Activated B cell treated with CpG ODN at 0.5 μM for 24 hours (primary cell): ENCODE data around the gene ASXL3. TPM values are rescaled to one million over a fixed set of nuclear protein-coding genes. Genes with fewer than 3 reads are reported as not detected.

Experiments used
- ATAC-seq: fragments of 200-7000 bp; cut with Tn5 transposase; one replicate; pipeline ENCODE4 v1.10.0; 2021; ENCODE audit warnings: low read depth, mild to moderate bottlenecking, moderate library complexity
- CTCF ChIA-PET: fragments of 350-600 bp; sonication (Branson Sonifier 250); formaldehyde crosslinking; loops from one replicate; lab custom pipeline; 2021; ENCODE audit warnings: antibody characterized with exemption; lab: Charles Lee
- POLR2A ChIA-PET: fragments of 350-600 bp; sonication (Branson Sonifier 250); formaldehyde crosslinking; loops from one replicate; lab custom pipeline; 2021; ENCODE audit warnings: antibody characterized with exemption; lab: Charles Lee
- DNase-seq: peaks from one replicate; pipeline ENCODE4 v3.0.0; 2022
- H3K27ac Mint-ChIP-seq: one replicate; pipeline ENCODE4 v1.8.0; 2020; ENCODE audit warnings: mixed read lengths
- H3K27me3 Mint-ChIP-seq: one replicate; pipeline ENCODE4 v1.8.0; 2021; ENCODE audit warnings: mixed read lengths
- H3K36me3 Mint-ChIP-seq: one replicate; pipeline ENCODE4 v1.8.0; 2021; ENCODE audit warnings: low read depth, mixed read lengths
- H3K4me1 Mint-ChIP-seq: one replicate; pipeline ENCODE4 v1.8.0; 2021; ENCODE audit warnings: mixed read lengths
- H3K4me3 Mint-ChIP-seq: one replicate; pipeline ENCODE4 v1.8.0; 2020; ENCODE audit warnings: mild to moderate bottlenecking, mixed read lengths
- H3K9me3 Mint-ChIP-seq: one replicate; pipeline ENCODE4 v1.8.0; 2020; ENCODE audit warnings: mixed read lengths
- CTCF ChIP-seq: fragments of 200-600 bp; IDR thresholded peaks from one replicate; pipeline ENCODE4 v1.8.0; 2022; ENCODE audit warnings: antibody characterized with exemption, mild to moderate bottlenecking
- intact Hi-C: fragments of 100-400 bp; cut with micrococcal nuclease; formaldehyde crosslinking; loops from one replicate; pipeline ENCODE4 v1.15.1; 2024
- total RNA-seq: library from RNA; stranded (reverse); gene quantifications from 2 replicates; pipeline ENCODE4 v1.2.3, GENCODE V29; 2022

ASXL3 gene
- total RNA-seq, 1 donor from 2014 or later = not detected

DNA sequence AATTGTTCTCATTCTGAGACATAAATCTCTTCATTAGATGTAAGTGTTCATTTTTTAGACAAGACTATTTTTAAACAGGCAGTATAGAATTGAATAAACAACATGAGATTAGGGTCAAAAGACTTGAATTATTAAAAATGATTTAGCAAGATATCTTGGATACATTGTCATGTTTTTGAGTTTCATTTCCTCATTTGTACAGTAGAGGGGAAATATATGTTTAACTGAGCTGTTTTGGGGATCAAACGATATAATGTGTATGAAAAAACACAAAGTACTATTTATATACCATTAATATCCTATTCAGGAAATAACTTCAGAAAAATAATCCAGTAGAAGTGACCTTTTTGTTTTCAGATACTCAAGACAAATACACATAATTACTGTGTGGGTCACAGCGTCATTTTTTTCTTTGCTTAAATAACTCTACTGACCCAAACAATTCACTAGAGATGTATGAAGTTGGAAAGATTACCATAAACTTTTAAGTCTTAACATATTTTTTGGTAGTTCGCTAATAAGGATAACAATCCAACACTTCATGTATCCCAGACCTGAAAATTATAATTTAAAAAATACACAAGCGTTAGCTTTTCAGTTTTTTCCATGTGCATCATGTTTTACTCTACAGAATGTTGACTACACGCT lies 896 bp upstream of the ASXL3 start:
- Mint-ChIP-seq H3K4me1 (peaks cover 6% of the 10 kb centered on the region), H3K36me3 (no peaks in the 10 kb centered on the region), H3K4me3 (peak overlapping the region; percentile 77), H3K9me3 (no peaks in the 10 kb centered on the region), H3K27ac (no peak overlapping the region), H3K27me3 (peaks cover 24% of the 10 kb centered on the region)
- no peak for ATAC-seq
- ChIA-PET POLR2A (no interaction called here), CTCF (no interaction called here)
- TF ChIP-seq CTCF = no peak
- no peak for DNase-seq
- intact Hi-C loops = no loop called here

DNA sequence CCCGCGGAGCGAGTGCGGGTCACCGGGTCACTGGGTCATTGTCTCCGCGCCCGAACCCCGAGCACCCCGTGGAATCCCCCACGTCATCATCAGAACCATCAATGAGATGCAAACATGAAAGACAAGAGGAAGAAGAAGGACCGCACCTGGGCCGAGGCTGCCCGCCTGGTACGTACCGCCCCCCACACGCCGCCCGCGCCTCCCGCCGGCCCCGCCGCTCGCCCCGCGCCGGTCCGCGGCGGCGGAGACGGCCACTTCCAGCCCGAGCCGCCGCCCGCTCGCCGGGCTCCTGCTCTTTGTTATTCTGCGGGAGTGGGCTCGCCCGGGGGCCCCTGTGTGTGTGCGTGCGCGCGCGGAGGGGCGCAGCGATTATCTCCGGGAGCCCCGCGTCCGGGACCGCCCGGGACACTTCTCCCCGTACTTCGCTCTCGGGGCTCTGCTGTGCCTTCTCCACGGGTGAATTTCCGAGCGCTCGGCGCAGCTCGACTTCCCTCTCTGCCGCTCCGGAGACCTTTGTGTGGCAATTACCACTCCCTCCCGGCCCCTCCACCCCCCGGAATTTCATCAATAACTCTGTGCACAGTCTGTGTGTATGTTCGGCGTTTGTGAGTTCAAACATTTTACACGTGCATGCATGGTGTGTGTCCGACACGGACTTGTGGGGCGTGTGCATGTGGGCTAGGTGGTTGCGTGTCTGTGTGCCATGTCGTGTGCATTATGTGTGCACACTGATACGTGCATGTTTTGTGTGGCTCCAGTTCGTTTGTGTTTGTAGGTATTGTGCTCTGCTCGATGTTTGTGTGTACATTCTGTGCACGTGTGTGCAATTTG lies 714 bp downstream of the ASXL3 start:
- POLR2A ChIA-PET = no interaction called here
- Mint-ChIP-seq H3K36me3 (no peaks in the 10 kb centered on the region), H3K9me3 (no peaks in the 10 kb centered on the region), H3K4me1 (peaks cover 6% of the 10 kb centered on the region), H3K4me3 (peak overlapping the region; percentile 72), H3K27me3 (peaks cover 24% of the 10 kb centered on the region), H3K27ac (no peak overlapping the region)
- DNase-seq (no peak), ATAC-seq (no peak)
- CTCF ChIA-PET = no interaction called here
- intact Hi-C loops = no loop called here
- no peak for TF ChIP-seq CTCF

GRCh38 chr18:33579349-33580215 lies 1.6 kb downstream of the ASXL3 start:
- ATAC-seq = no peak
- peaks cover 24% of the 10 kb centered on the region for H3K27me3 Mint-ChIP-seq
- no peaks in the 10 kb centered on the region for H3K9me3 Mint-ChIP-seq
- ChIA-PET POLR2A (no interaction called here), CTCF (no interaction called here)
- no peak for DNase-seq
- H3K27ac Mint-ChIP-seq = no peak overlapping the region
- no peaks in the 10 kb centered on the region for H3K36me3 Mint-ChIP-seq
- intact Hi-C loops = no loop called here
- TF ChIP-seq CTCF = no peak
- H3K4me3 Mint-ChIP-seq = no peak overlapping the region
- H3K4me1 Mint-ChIP-seq = peaks cover 6% of the 10 kb centered on the region

- ChIA-PET CTCF (no interaction called here), POLR2A (no interaction called here)
- intact Hi-C loops = no loop called here
- H3K27ac Mint-ChIP-seq = no peak overlapping the region
- DNase-seq (no peak), ATAC-seq (no peak)
- H3K9me3 Mint-ChIP-seq = no peaks in the 10 kb centered on the region
- H3K27me3 Mint-ChIP-seq = peaks cover 17% of the 10 kb centered on the region
- no peak for TF ChIP-seq CTCF
- no peaks in the 10 kb centered on the region for H3K36me3 Mint-ChIP-seq
- no peak overlapping the region for H3K4me3 Mint-ChIP-seq
- peaks cover 6% of the 10 kb centered on the region for H3K4me1 Mint-ChIP-seq
Measured at GRCh38 chr18:33580546-33580945, 2.5 kb downstream of the ASXL3 start.

DNA sequence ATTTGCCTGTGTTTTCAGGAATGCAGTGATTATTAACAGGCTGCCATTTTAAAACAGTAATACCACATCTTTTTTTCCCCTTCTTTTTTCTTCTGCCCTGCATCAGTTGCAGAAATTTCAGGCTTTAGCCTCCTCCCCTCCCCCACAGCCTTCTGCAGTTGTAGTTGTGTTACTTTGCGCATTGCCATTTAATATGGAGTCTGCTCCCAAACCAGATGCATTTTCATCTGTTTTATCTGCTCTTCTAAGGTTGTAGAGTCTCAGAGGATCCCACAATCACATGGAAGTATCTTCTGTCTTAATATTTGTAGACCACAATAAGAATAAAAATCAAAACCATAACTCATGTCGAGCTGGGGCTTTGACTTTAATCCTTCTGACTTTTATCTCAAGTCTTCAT lies 3.8 kb downstream of the ASXL3 start:
- POLR2A ChIA-PET = no interaction called here
- intact Hi-C loops = no loop called here
- ATAC-seq = no peak
- Mint-ChIP-seq H3K36me3 (no peaks in the 10 kb centered on the region), H3K27me3 (peaks cover 13% of the 10 kb centered on the region), H3K4me3 (no peak overlapping the region), H3K9me3 (peaks cover 3% of the 10 kb centered on the region), H3K27ac (no peak overlapping the region), H3K4me1 (peaks cover 6% of the 10 kb centered on the region)
- no peak for TF ChIP-seq CTCF
- no peak for DNase-seq
- CTCF ChIA-PET = no interaction called here
